ENCODE results near the gene C10orf90.
"Not testable (repeated sequence)": the region's sequence is repeated elsewhere in the genome, so short reads cannot be mapped to it uniquely, and the experiment has no call there.

Gene C10orf90

DNA sequence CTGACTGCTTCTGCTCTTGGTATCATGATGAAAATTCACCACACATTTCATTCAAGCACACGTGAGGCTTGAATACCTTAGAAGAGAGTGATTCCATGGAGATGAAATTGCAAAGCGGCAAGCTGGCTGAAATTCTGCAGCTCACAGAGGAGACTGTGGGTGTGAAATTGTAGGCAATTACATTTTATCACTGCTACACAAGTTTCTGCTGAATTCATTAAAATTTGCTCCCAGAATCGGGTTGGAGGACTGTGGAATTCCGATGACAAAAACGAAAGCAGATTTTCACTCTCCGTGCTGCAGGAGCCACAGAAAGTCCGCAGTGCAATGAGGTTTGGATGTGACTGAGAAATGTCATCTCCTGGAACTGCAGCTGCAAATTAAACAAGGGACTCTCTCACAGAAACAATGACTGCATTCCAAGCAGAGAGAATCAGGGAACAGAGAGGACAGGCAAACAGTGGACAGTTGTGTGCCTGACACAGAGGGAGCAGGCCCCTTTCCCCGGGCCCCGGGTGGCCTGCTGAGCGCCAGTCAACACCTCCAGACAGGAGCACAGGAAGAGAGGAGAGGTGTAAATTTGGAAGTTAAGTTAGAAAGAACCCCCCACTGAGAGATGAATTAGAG is 109.1 kb downstream of the C10orf90 start:
- no peak for DNase-seq (ENCODE audit: low read depth)
- no peak overlapping the region for H3K4me3 ChIP-seq (ENCODE audit: low read depth, low read length)
- TF ChIP-seq, protein P1, sequence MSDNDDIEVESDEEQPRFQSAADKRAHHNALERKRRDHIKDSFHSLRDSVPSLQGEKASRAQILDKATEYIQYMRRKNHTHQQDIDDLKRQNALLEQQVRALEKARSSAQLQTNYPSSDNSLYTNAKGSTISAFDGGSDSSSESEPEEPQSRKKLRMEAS (IDR thresholded peaks at IDR 0.05; ENCODE audit: low read depth, low read length) = no peak
- no peak for TF ChIP-seq MYC (IDR thresholded peaks at IDR 0.05; ENCODE audit: low read depth, low read length)
- no peak for TF ChIP-seq POLR2A (IDR thresholded peaks at IDR 0.05; ENCODE audit: extremely low read depth, insufficient read length)
- TF ChIP-seq, protein P2, sequence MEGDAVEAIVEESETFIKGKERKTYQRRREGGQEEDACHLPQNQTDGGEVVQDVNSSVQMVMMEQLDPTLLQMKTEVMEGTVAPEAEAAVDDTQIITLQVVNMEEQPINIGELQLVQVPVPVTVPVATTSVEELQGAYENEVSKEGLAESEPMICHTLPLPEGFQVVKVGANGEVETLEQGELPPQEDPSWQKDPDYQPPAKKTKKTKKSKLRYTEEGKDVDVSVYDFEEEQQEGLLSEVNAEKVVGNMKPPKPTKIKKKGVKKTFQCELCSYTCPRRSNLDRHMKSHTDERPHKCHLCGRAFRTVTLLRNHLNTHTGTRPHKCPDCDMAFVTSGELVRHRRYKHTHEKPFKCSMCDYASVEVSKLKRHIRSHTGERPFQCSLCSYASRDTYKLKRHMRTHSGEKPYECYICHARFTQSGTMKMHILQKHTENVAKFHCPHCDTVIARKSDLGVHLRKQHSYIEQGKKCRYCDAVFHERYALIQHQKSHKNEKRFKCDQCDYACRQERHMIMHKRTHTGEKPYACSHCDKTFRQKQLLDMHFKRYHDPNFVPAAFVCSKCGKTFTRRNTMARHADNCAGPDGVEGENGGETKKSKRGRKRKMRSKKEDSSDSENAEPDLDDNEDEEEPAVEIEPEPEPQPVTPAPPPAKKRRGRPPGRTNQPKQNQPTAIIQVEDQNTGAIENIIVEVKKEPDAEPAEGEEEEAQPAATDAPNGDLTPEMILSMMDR (IDR thresholded peaks at IDR 0.05; ENCODE audit: low read depth, low read length) = no peak

DNA sequence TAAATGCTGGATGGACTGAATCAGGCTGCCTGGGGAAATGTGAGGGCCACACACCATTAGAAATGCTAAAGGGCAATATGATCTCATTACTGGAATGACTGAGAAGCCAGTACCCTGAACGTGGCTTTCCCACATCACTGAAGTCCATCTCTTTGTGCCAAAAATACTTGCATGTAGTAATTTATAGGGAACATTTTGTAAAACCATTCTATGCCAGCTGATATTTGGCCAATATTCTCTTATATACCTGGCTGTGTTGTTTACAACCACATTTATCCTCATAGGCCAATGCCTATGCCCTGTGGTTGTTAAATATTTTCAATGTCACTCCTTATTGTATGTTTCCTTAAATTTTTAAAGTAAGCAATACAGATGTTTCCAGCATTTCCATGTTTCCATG is 111.6 kb downstream of the C10orf90 start:
- DNase-seq (ENCODE audit: low read depth) = no peak
- H3K4me3 ChIP-seq (ENCODE audit: low read depth, low read length) = no peak overlapping the region
- TF ChIP-seq POLR2A (IDR thresholded peaks at IDR 0.05; ENCODE audit: extremely low read depth, insufficient read length) (no peak), MYC (IDR thresholded peaks at IDR 0.05; ENCODE audit: low read depth, low read length) (no peak)
- TF ChIP-seq, protein P1 (IDR thresholded peaks at IDR 0.05; ENCODE audit: low read depth, low read length) = no peak
- TF ChIP-seq, protein P2 (IDR thresholded peaks at IDR 0.05; ENCODE audit: low read depth, low read length) = no peak

DNA sequence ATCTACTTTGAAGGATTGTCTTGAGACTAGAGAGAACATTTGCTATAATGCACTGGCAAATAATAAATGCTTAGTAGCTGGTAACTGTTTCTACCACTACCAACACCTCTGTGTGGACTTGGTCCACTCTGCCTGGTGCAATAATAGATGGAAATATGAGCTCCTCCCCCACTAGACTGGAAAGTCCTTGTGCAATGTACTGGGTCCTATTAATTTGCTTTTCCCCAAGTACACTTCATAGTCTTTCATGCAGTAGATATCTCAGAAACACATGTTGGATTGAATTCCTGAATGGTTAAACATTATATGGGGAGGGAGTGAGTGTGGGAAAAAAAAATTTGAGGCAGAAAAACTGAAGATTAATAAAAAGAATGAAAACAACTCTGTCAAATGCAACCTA is 119.3 kb downstream of the C10orf90 start:
- no peak overlapping the region for H3K4me3 ChIP-seq (ENCODE audit: low read depth, low read length)
- no peak for TF ChIP-seq POLR2A (IDR thresholded peaks at IDR 0.05; ENCODE audit: extremely low read depth, insufficient read length)
- TF ChIP-seq, protein P2 (IDR thresholded peaks at IDR 0.05; ENCODE audit: low read depth, low read length) = no peak
- no peak for TF ChIP-seq MYC (IDR thresholded peaks at IDR 0.05; ENCODE audit: low read depth, low read length)
- TF ChIP-seq, protein P1 (IDR thresholded peaks at IDR 0.05; ENCODE audit: low read depth, low read length) = no peak
- DNase-seq (ENCODE audit: low read depth) = no peak

DNA sequence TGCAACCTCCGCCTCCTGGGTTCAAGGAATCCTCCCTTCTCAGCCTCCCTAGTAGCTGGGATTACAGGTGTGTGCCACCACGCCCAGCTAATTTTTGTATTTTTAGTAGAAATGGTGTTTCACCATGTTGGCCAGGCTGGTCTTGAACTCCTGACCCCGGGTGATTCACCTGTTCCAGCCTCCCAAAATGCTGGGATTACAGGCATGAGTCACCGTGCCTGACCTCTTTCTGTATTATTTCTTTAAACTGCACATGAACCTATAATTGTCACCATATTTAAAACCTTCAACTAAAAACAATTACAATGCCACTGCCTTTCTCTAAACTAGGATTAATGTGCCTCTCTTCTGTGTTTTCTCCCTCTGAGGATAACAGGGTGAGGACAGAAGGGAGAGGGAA is 119.9 kb downstream of the C10orf90 start:
- DNase-seq (ENCODE audit: low read depth) = not testable (repeated sequence)

DNA sequence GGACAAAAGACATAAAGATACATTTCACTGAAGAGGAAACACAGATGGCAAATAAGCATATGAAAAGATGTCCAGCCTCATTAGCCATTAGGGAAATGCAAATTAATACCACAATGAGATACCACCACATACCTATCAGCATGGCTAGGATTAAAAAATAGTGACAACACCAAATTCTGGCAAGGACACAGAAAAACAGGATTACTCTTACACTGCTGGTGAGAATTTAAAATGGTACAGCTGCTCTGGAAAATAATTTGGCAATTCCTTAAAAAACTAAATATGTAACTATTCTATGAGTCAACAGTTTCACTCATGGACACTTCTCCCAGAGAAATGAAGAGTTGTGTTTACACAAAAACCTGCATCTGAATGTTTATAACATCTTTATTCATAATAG is 121.1 kb downstream of the C10orf90 start:
- DNase-seq (ENCODE audit: low read depth) = no peak
- H3K4me3 ChIP-seq (ENCODE audit: low read depth, low read length) = no peak overlapping the region
- TF ChIP-seq, protein P2 (IDR thresholded peaks at IDR 0.05; ENCODE audit: low read depth, low read length) = no peak

More for the DNA sequence above, 119.9 kb downstream of the C10orf90 start:
- not testable (repeated sequence) for H3K4me3 ChIP-seq (ENCODE audit: low read depth, low read length)

DNA sequence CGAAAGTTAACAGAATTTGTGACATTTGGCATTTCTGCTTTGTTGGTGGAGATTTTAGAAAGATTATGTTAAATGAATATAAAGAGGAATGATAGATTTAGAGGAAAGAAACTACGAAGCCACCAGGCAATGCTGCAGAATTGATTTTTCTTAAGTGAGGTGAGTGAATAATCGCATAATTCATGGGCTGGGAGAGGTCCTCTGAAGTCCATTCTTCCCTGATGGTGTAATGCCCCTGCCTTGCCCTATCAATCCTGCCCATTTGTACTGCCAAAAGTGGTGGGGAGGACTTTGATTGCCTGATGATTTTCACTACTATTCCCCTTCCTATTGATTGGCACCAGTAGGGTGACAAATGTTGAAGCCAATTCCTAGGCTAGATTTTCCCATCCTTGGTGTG is 125.9 kb downstream of the C10orf90 start:
- TF ChIP-seq, protein P2 (IDR thresholded peaks at IDR 0.05; ENCODE audit: low read depth, low read length) = no peak
- TF ChIP-seq POLR2A (IDR thresholded peaks at IDR 0.05; ENCODE audit: extremely low read depth, insufficient read length) (no peak), MYC (IDR thresholded peaks at IDR 0.05; ENCODE audit: low read depth, low read length) (no peak)
- TF ChIP-seq, protein P1 (IDR thresholded peaks at IDR 0.05; ENCODE audit: low read depth, low read length) = no peak
- H3K4me3 ChIP-seq (ENCODE audit: low read depth, low read length) = no peak overlapping the region
- no peak for DNase-seq (ENCODE audit: low read depth)
